Neuronal stem cell (in vitro differentiated cells): ENCODE measurements around the gene LAMA2.

ENCODE experiments used
- DNase-seq: peaks from one replicate; pipeline ENCODE4 v3.0.0-alpha.2; 2013; ENCODE audit warnings: low spot score
- H2AFZ ChIP-seq: one replicate; pipeline ENCODE4 v1.6.1; 2013; ENCODE audit warnings: mild to moderate bottlenecking, low read length, inconsistent platforms
- H2AK5ac ChIP-seq: 2 replicates; pipeline ENCODE4 v1.6.1; 2013; ENCODE audit warnings: low read depth, mild to moderate bottlenecking, inconsistent platforms, low read length, moderate library complexity, mixed read lengths
- H2BK120ac ChIP-seq: 2 replicates; pipeline ENCODE4 v1.6.1; 2013; ENCODE audit warnings: low read depth, mild to moderate bottlenecking, inconsistent platforms, low read length, moderate library complexity, mixed read lengths
- H2BK12ac ChIP-seq: one replicate; pipeline ENCODE4 v1.6.1; 2013; ENCODE audit warnings: low read length, inconsistent platforms
- H2BK15ac ChIP-seq: 2 replicates; pipeline ENCODE4 v1.6.1; 2013; ENCODE audit warnings: mild to moderate bottlenecking, low read length, inconsistent platforms, mixed read lengths
- H2BK5ac ChIP-seq: one replicate; pipeline ENCODE4 v1.6.1; 2013; ENCODE audit warnings: inconsistent platforms, mild to moderate bottlenecking, low read length, moderate library complexity
- H3K14ac ChIP-seq: one replicate; pipeline ENCODE4 v1.6.1; 2013; ENCODE audit warnings: low read length, inconsistent platforms
- H3K18ac ChIP-seq: 2 replicates; pipeline ENCODE4 v1.6.1; 2013; ENCODE audit warnings: low read length, inconsistent platforms
- H3K23ac ChIP-seq: 2 replicates; pipeline ENCODE4 v1.6.1; 2013; ENCODE audit warnings: low read depth, mild to moderate bottlenecking, mixed read lengths, low read length, inconsistent platforms; ENCODE audit not compliant: poor library complexity
- H3K27ac ChIP-seq: replicated peaks from 3 replicates; pipeline ENCODE4 v1.5.1; 2013; ENCODE audit warnings: low read length, inconsistent platforms
- H3K27me3 ChIP-seq, 3 experiments: 2 replicates each; pipeline ENCODE4 v1.6.1; 2013; ENCODE audit warnings: low read length in 3 of 3, mild to moderate bottlenecking in 2 of 3, inconsistent platforms in 1 of 3, low read depth in 1 of 3, mixed read lengths in 1 of 3, moderate library complexity in 1 of 3; ENCODE audit not compliant: control insufficient read depth in 3 of 3, insufficient read depth in 3 of 3
- H3K36me3 ChIP-seq, 2 donors: replicated peaks in 1 of 2; 2 replicates each; pipeline ENCODE4 v1.6.1; 2013; ENCODE audit warnings: low read length in 2 of 2; ENCODE audit not compliant: control insufficient read depth in 2 of 2, insufficient read depth in 2 of 2
- H3K4ac ChIP-seq: 2 replicates; pipeline ENCODE4 v1.6.1; 2013; ENCODE audit warnings: inconsistent platforms, mild to moderate bottlenecking, low read length, moderate library complexity
- H3K4me1 ChIP-seq, 2 donors: 1 replicate in 1 of 2; 2 replicates in 1 of 2; pipeline ENCODE4 v1.6.1; 2013; ENCODE audit warnings: low read length in 2 of 2, low read depth in 1 of 2; ENCODE audit not compliant: control insufficient read depth in 2 of 2, insufficient read depth in 1 of 2
- H3K4me2 ChIP-seq: one replicate; pipeline ENCODE4 v1.6.1; 2013; ENCODE audit warnings: mild to moderate bottlenecking, low read length, inconsistent platforms; ENCODE audit not compliant: insufficient read depth, poor library complexity, severe bottlenecking
- H3K4me3 ChIP-seq, 2 donors: 2 replicates each; pipeline ENCODE4 v1.5.1; 2013; ENCODE audit warnings: low read length in 2 of 2, mild to moderate bottlenecking in 2 of 2, inconsistent platforms in 1 of 2, moderate library complexity in 1 of 2
- H3K79me1 ChIP-seq: one replicate; pipeline ENCODE4 v1.6.1; 2013; ENCODE audit warnings: low read depth, mild to moderate bottlenecking, inconsistent platforms, low read length, moderate library complexity
- H3K9ac ChIP-seq: one replicate; pipeline ENCODE4 v1.6.1; 2013; ENCODE audit warnings: mild to moderate bottlenecking, low read depth, low read length, inconsistent platforms; ENCODE audit not compliant: poor library complexity
- H3K9me3 ChIP-seq, 2 donors: replicated peaks in 1 of 2; 2 replicates each; pipeline versions ENCODE3 to v1.6.1; 2013; ENCODE audit warnings: low read length in 2 of 2, mild to moderate bottlenecking in 2 of 2, inconsistent platforms in 1 of 2, low read depth in 1 of 2, mixed read lengths in 1 of 2, moderate library complexity in 1 of 2; ENCODE audit not compliant: control insufficient read depth in 2 of 2, insufficient read depth in 1 of 2
- H4K8ac ChIP-seq: one replicate; pipeline ENCODE4 v1.6.1; 2013; ENCODE audit warnings: low read depth, mild to moderate bottlenecking, inconsistent platforms, low read length, moderate library complexity
- H4K91ac ChIP-seq: one replicate; pipeline ENCODE4 v1.6.1; 2013; ENCODE audit warnings: low read length, low read depth, mild to moderate bottlenecking, inconsistent platforms; ENCODE audit not compliant: poor library complexity
- WGBS, 2 donors: extraction: QIAGEN DNeasy Blood & Tissue Kit; methylation state at CpG; one replicate each; pipeline ENCODE4 v1.1.7; 2013; ENCODE audit warnings: missing lambda C conversion rate in 2 of 2, mixed read lengths in 1 of 2; ENCODE audit not compliant: insufficient read length in 2 of 2, insufficient replicate concordance in 1 of 2; ENCODE audit errors: extremely low coverage in 2 of 2; 5-methylcytosine and 5-hydroxymethylcytosine counted together

LAMA2 gene

DNA sequence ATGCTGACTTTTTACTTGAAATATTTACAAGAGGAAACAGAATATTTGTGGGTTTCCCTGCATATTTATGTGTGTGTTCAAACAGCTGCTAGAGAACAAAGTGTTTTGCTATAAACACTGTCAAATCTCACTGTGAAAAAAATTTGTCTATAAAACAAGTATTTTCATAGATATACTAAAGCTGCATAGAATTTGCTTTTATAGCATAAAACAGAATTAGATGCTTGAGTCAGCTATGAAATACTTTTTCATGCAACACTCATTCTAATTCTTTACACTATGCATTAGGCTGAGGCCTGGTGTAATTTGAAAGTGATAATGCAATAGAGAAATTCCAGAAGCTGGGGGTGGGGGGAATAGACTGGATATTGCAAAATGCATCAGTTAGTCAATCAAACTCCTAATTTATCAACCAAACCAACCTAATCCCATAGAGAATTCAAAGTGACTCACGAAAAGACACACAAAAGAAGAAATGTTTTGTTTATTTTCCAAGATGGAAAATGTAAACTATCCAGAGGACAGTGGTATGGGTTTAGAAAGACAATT, 148.2 kb downstream of the LAMA2 start:
- Histone ChIP-seq H3K4me2 (no peak overlapping the region), H3K4me1 (no peaks in the 10 kb centered on the region), H4K91ac (no peak overlapping the region), H2BK5ac (no peak overlapping the region), H2AK5ac (no peak overlapping the region), H3K9me3 (no peaks in the 10 kb centered on the region), H3K79me1 (no peaks in the 10 kb centered on the region), H3K4ac (no peak overlapping the region), H2BK12ac (no peak overlapping the region), H3K9ac (no peak overlapping the region), H3K36me3 (no peaks in the 10 kb centered on the region), H2BK120ac (no peak overlapping the region), H3K14ac (no peak overlapping the region), H2AFZ (no peak overlapping the region), H3K4me3 (no peak overlapping the region), H3K23ac (no peak overlapping the region), H3K27ac (no peak overlapping the region), H3K27me3 (no peaks in the 10 kb centered on the region), H3K18ac (no peak overlapping the region), H4K8ac (no peak overlapping the region), H2BK15ac (no peak overlapping the region)
- WGBS, 2 donors, result no CpG with 5 or more reads among the region's 1 CpG
- no peak for DNase-seq

DNA sequence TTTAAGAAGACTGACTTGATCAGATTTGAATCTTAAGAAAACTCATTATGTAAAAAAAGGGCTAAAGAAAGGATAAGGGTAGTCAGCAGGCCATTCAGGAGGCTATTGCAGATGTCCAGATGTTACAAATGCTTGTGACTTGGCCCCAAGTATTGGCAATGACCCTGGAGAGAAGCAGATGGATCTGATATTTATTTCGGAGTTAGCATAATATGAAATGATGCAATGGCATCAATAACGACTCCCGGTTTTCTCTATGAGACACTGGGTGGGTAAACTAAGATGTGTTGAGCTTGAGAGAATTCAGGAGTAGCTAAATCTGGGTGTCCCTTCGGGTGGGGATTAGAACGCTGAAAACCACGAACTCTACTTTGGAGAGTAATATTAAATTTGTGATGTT, 149.7 kb downstream of the LAMA2 start:
- no peak overlapping the region for H3K18ac ChIP-seq
- H3K23ac ChIP-seq, result no peak overlapping the region
- no peak overlapping the region for H4K91ac ChIP-seq
- DNase-seq, result no peak
- no peak overlapping the region for H2BK120ac ChIP-seq
- H3K27ac ChIP-seq, result no peak overlapping the region
- H3K4me2 ChIP-seq, result no peak overlapping the region
- no peak overlapping the region for H2BK5ac ChIP-seq
- H3K27me3 ChIP-seq, result no peaks in the 10 kb centered on the region
- no peaks in the 10 kb centered on the region for H3K4me1 ChIP-seq
- no peak overlapping the region for H2BK15ac ChIP-seq
- H3K14ac ChIP-seq, result no peak overlapping the region
- H2AK5ac ChIP-seq, result no peak overlapping the region
- no peaks in the 10 kb centered on the region for H3K79me1 ChIP-seq
- H3K36me3 ChIP-seq, result no peaks in the 10 kb centered on the region
- H4K8ac ChIP-seq, result no peak overlapping the region
- H3K9ac ChIP-seq, result no peak overlapping the region
- no CpG with 5 or more reads among the region's 6 CpGs for WGBS, 2 donors
- H2BK12ac ChIP-seq, result no peak overlapping the region
- no peak overlapping the region for H2AFZ ChIP-seq
- no peaks in the 10 kb centered on the region for H3K9me3 ChIP-seq
- no peak overlapping the region for H3K4ac ChIP-seq
- H3K4me3 ChIP-seq, result no peak overlapping the region

- H3K4me3 ChIP-seq, result no peak overlapping the region
- no peak overlapping the region for H4K91ac ChIP-seq
- no CpG with 5 or more reads among the region's 1 CpG for WGBS, 2 donors
- no peak overlapping the region for H3K9ac ChIP-seq
- no peak overlapping the region for H3K4me2 ChIP-seq
- H3K36me3 ChIP-seq, result no peaks in the 10 kb centered on the region
- no peak overlapping the region for H2AK5ac ChIP-seq
- H3K18ac ChIP-seq, result no peak overlapping the region
- H3K9me3 ChIP-seq, result no peaks in the 10 kb centered on the region
- H3K79me1 ChIP-seq, result no peaks in the 10 kb centered on the region
- H3K14ac ChIP-seq, result no peak overlapping the region
- no peaks in the 10 kb centered on the region for H3K27me3 ChIP-seq
- H2AFZ ChIP-seq, result no peak overlapping the region
- H3K4ac ChIP-seq, result no peak overlapping the region
- H3K4me1 ChIP-seq, result no peaks in the 10 kb centered on the region
- no peak overlapping the region for H2BK120ac ChIP-seq
- no peak overlapping the region for H2BK12ac ChIP-seq
- no peak overlapping the region for H3K23ac ChIP-seq
- H2BK15ac ChIP-seq, result no peak overlapping the region
- H3K27ac ChIP-seq, result no peak overlapping the region
- H4K8ac ChIP-seq, result no peak overlapping the region
- H2BK5ac ChIP-seq, result no peak overlapping the region
- no peak for DNase-seq
Observed at GRCh38 chr6:129033180-129033579, 150.2 kb downstream of the LAMA2 start.

- Histone ChIP-seq H3K79me1 (no peaks in the 10 kb centered on the region), H3K36me3 (no peaks in the 10 kb centered on the region), H2BK5ac (no peak overlapping the region)
Observed at GRCh38 chr6:129033581-129033980, 150.6 kb downstream of the LAMA2 start.

More at GRCh38 chr6:129033581-129033980, 150.6 kb downstream of the LAMA2 start:
- no peak overlapping the region for H3K4me2 ChIP-seq
- no peak overlapping the region for H3K27ac ChIP-seq
- no peak overlapping the region for H3K4me3 ChIP-seq
- no peak overlapping the region for H2BK12ac ChIP-seq
- H2AFZ ChIP-seq, result no peak overlapping the region
- no peaks in the 10 kb centered on the region for H3K9me3 ChIP-seq
- H3K4me1 ChIP-seq, result no peaks in the 10 kb centered on the region
- no peak overlapping the region for H3K14ac ChIP-seq
- no peak overlapping the region for H3K18ac ChIP-seq
- no CpG with 5 or more reads among the region's 2 CpGs for WGBS, 2 donors
- H3K4ac ChIP-seq, result no peak overlapping the region
- H2BK15ac ChIP-seq, result no peak overlapping the region
- H3K9ac ChIP-seq, result no peak overlapping the region
- no peak overlapping the region for H4K91ac ChIP-seq
- H3K23ac ChIP-seq, result no peak overlapping the region
- no peak overlapping the region for H4K8ac ChIP-seq
- H2AK5ac ChIP-seq, result no peak overlapping the region
- DNase-seq, result no peak
- H2BK120ac ChIP-seq, result no peak overlapping the region
- no peaks in the 10 kb centered on the region for H3K27me3 ChIP-seq
